Measurements from ENCODE around the gene SPTLC2. TPM values are rescaled to one million over a fixed set of nuclear protein-coding genes. Genes with fewer than 3 reads are reported as not detected.
"Not testable (repeated sequence)": the region's sequence is repeated elsewhere in the genome, so short reads cannot be mapped to it uniquely, and the experiment has no call there.

SPTLC2 gene
- total RNA-seq, 1 donor from 2014 or later = 12.3 TPM

- H3K79me2 ChIP-seq (ENCODE audit: low read depth) = no peaks in the 10 kb centered on the region
Measured at GRCh38 chr14:77593501-77593961, 22.9 kb downstream of the SPTLC2 start.

GRCh38 chr14:77590845-77591485 lies 25.5 kb downstream of the SPTLC2 start:
- H3K79me2 ChIP-seq (ENCODE audit: low read depth) = no peaks in the 10 kb centered on the region
- H3K4me3 Mint-ChIP-seq = no peak overlapping the region

More at GRCh38 chr14:77593501-77593961, 22.9 kb downstream of the SPTLC2 start:
- Mint-ChIP-seq H3K27ac (no peak overlapping the region), H3K9me3 (no peaks in the 10 kb centered on the region), H3K27me3 (ENCODE audit: insufficient read depth, low read depth) (peaks cover 2% of the 10 kb centered on the region), H3K4me1 (no peaks in the 10 kb centered on the region), H3K4me3 (no peak overlapping the region), H3K36me3 (peaks cover 9% of the 10 kb centered on the region)
- no peaks in the 10 kb centered on the region for H3K36me3 ChIP-seq
- no peaks in the 10 kb centered on the region for H3K4me1 ChIP-seq
- H3K9me3 ChIP-seq (ENCODE audit: low read depth) = no peaks in the 10 kb centered on the region
- H3K4me2 ChIP-seq = no peak overlapping the region
- no peak overlapping the region for H2AFZ ChIP-seq (replicated peaks)
- H3K27ac ChIP-seq = no peak overlapping the region
- H3K4me3 ChIP-seq = no peak overlapping the region
- H3K27me3 ChIP-seq = no peaks in the 10 kb centered on the region
- no peak for TF ChIP-seq EZH2phosphoT487 (IDR thresholded peaks at IDR 0.05)
- TF ChIP-seq CTCF (IDR thresholded peaks at IDR 0.05) = no peak
- no peak for TF ChIP-seq EZH2 (IDR thresholded peaks at IDR 0.05)
- H3K9ac ChIP-seq = no peak overlapping the region
- no peak for DNase-seq (ENCODE audit: low spot score)
- no peaks in the 10 kb centered on the region for H3F3A ChIP-seq (ENCODE audit: low read depth)
- no peaks in the 10 kb centered on the region for H4K20me1 ChIP-seq (ENCODE audit: low read depth)

GRCh38 chr14:77589099-77589498 lies 27.3 kb downstream of the SPTLC2 start:
- no peaks in the 10 kb centered on the region for H3F3A ChIP-seq (ENCODE audit: low read depth)
- no peak overlapping the region for H2AFZ ChIP-seq (replicated peaks)
- H3K4me2 ChIP-seq = no peak overlapping the region
- H3K36me3 ChIP-seq = no peaks in the 10 kb centered on the region
- no peaks in the 10 kb centered on the region for H4K20me1 ChIP-seq (ENCODE audit: low read depth)
- Mint-ChIP-seq H3K9me3 (no peaks in the 10 kb centered on the region), H3K4me1 (peaks cover 7% of the 10 kb centered on the region), H3K27ac (no peak overlapping the region), H3K36me3 (peaks cover 6% of the 10 kb centered on the region), H3K4me3 (no peak overlapping the region), H3K27me3 (ENCODE audit: insufficient read depth, low read depth) (peaks cover 2% of the 10 kb centered on the region)
- peaks cover 8% of the 10 kb centered on the region for H3K4me1 ChIP-seq
- H3K4me3 ChIP-seq = no peak overlapping the region
- H3K27ac ChIP-seq = no peak overlapping the region
- no peaks in the 10 kb centered on the region for H3K79me2 ChIP-seq (ENCODE audit: low read depth)
- no peaks in the 10 kb centered on the region for H3K27me3 ChIP-seq
- no peak for DNase-seq (ENCODE audit: low spot score)
- H3K9me3 ChIP-seq (ENCODE audit: low read depth) = no peaks in the 10 kb centered on the region
- TF ChIP-seq CTCF (IDR thresholded peaks at IDR 0.05) (no peak), EZH2phosphoT487 (IDR thresholded peaks at IDR 0.05) (no peak), EZH2 (IDR thresholded peaks at IDR 0.05) (no peak)
- H3K9ac ChIP-seq = no peak overlapping the region

More at GRCh38 chr14:77590845-77591485, 25.5 kb downstream of the SPTLC2 start:
- Histone ChIP-seq H2AFZ (replicated peaks) (no peak overlapping the region), H3K4me2 (no peak overlapping the region), H3K27me3 (no peaks in the 10 kb centered on the region), H3K4me3 (no peak overlapping the region), H3K27ac (no peak overlapping the region), H3K4me1 (no peaks in the 10 kb centered on the region), H3K9me3 (ENCODE audit: low read depth) (no peaks in the 10 kb centered on the region), H3K36me3 (no peaks in the 10 kb centered on the region), H3K9ac (no peak overlapping the region), H3F3A (ENCODE audit: low read depth) (no peaks in the 10 kb centered on the region), H4K20me1 (ENCODE audit: low read depth) (no peaks in the 10 kb centered on the region)
- Mint-ChIP-seq H3K9me3 (no peaks in the 10 kb centered on the region), H3K36me3 (peaks cover 15% of the 10 kb centered on the region), H3K27me3 (ENCODE audit: insufficient read depth, low read depth) (peaks cover 2% of the 10 kb centered on the region), H3K4me1 (no peaks in the 10 kb centered on the region), H3K27ac (no peak overlapping the region)
- TF ChIP-seq EZH2 (IDR thresholded peaks at IDR 0.05) (no peak), CTCF (IDR thresholded peaks at IDR 0.05) (no peak), EZH2phosphoT487 (IDR thresholded peaks at IDR 0.05) (no peak)
- no peak for DNase-seq (ENCODE audit: low spot score)

GRCh38 chr14:77588411-77589025 lies 27.9 kb downstream of the SPTLC2 start:
- not testable (repeated sequence) for H3K9me3 Mint-ChIP-seq; H2AFZ ChIP-seq (replicated peaks); H3F3A ChIP-seq (ENCODE audit: low read depth); H3K27ac Mint-ChIP-seq; H3K4me1 Mint-ChIP-seq; H3K9me3 ChIP-seq (ENCODE audit: low read depth); H3K27me3 ChIP-seq; H3K36me3 Mint-ChIP-seq; H3K4me3 Mint-ChIP-seq; H3K4me2 ChIP-seq; H3K4me3 ChIP-seq; H3K36me3 ChIP-seq; H3K27ac ChIP-seq; H4K20me1 ChIP-seq (ENCODE audit: low read depth); DNase-seq (ENCODE audit: low spot score); H3K79me2 ChIP-seq (ENCODE audit: low read depth); H3K27me3 Mint-ChIP-seq (ENCODE audit: insufficient read depth, low read depth); H3K9ac ChIP-seq
- H3K4me1 ChIP-seq = peaks cover 14% of the 10 kb centered on the region
